ENCODE measurements around the gene KCNQ1. TPM values are rescaled to one million over a fixed set of nuclear protein-coding genes. Genes with fewer than 3 reads are reported as not detected.

Gene KCNQ1
- total RNA-seq, 4 donors from 2014 or later: 0.81 to 2.2 (median 1.6) TPM

DNA sequence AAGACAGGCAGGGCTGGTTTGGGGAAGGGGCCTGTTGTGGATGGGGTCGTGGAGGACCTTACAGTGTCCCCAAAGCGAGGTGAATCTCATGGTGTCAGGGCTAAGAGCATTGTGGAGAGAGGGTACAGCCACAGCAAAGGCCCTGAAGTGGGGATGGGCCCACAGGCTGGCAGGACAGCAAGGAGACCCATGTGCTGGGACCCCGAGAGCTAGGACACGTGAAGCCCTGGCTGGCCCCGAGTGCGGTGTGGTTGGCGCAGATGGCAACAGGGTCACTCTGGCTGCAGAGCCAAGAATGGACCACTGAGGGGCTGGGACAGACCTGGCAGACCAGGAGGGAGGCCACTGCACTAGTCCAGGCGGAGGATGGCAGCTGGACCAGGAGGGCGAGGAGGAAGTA lies 285.0 kb downstream of the KCNQ1 start:
- TF ChIP-seq POLR2A (IDR thresholded peaks at IDR 0.05) (no peak), CTCF (IDR thresholded peaks at IDR 0.05) (no peak)
- no peak overlapping the region for H3K4me3 ChIP-seq (ENCODE audit: low read depth, poor library complexity, severe bottlenecking)
- no peak for DNase-seq (ENCODE audit: low spot score in 2 of 2)
- 93 to 94% methylated on average over 9 of the region's 9 CpGs for WGBS, 2 donors
- intact Hi-C loops (cut with DNase I; ENCODE audit: low total_unique reads): no loop called here

DNA sequence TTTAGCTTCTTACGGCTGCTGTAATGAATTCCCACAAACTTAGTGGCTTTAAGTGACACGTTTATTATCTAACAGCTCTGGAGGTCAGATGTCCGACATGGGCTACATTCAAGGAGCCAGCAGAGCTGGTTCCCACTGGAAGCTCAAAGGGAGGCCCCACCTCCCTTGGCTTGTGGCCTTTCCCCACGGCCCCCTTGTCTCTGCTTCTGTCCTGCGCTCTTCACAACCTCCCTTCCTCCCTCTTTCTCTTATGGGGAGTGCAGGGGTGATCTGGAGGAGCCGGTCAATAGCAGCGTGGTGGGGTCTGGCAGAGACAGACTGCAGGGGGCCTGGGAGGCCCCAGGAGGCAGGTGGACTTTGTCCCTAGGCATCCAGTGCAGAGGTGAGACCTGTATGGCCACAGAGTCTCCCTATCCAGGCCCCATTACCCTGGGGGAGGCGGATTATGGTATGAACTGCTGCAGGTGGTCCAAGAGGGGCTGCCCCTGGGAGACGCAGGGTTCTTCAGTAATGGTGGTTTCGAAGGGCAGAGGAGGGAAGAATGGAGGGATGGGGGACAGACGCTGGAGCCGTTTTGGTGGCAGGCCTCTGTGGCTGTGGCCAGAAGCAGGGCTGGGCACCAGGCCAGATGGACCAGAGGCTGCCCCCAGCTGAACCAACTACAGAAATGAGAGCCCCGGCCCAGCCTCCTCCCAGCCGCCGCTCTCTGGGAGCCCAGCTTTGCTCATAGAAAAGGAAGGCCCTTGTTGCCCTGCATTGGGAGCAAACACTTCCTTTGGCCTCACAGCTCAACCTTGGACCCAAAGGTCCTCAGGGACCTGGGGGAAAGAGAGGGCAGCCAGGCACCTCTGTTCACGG lies 285.7 kb downstream of the KCNQ1 start:
- intact Hi-C loops (cut with DNase I; ENCODE audit: low total_unique reads): no loop called here
- no peak for TF ChIP-seq POLR2A (IDR thresholded peaks at IDR 0.05)
- TF ChIP-seq CTCF (IDR thresholded peaks at IDR 0.05): no peak
- H3K4me3 ChIP-seq (ENCODE audit: low read depth, poor library complexity, severe bottlenecking): no peak overlapping the region
- no peak for DNase-seq (ENCODE audit: low spot score in 2 of 2)
- WGBS, 2 donors: 88 to 89% methylated on average over 16 of the region's 16 CpGs

DNA sequence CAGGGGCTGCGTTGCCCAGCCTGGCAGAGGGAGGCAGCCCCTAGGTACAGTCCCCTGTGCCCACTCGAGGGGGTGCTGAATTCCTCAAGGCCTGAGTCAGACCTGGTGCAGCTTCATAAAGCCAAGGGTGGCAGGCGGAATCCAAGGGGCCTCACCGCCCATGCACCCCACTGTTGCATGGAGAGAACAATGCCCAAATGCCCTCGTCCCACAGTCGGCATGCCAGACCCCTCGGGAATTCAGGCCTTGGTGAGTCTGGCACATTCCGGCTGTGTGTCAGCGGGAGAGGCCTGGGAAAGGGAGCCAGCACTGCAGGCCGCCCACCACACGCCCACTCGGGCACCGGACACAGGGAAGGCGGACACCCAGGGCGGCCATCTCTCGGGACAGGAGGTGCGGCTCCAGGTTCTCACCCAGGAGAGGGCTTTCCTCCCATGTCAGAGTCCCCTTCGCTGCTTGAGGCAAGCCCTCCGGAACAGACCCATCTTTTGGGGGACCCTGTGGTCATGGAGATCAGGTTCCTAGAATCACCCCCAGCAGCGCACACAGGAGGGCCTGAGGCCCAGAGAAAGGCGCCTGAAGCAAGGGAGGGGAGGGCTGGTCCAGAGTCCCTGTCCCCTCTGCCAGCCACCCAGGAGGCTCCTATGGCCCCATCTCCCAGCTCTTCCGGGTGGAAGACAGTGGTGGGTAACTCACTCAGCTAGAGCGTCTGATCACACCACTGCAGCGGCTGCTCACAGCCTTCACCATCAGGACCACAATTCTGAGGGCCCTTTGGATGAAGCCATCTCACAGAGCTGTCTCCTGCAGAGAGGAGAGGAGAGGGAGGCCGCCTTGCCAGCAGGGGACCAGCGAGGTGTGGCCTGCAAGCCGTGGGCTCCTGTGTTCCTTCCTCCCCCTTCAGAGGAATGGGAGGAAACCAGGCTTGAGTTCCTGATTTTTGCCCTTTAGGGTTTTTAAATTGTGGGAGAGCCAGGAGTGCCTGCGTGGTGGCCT lies 286.6 kb downstream of the KCNQ1 start:
- H3K4me3 ChIP-seq (ENCODE audit: low read depth, poor library complexity, severe bottlenecking): no peak overlapping the region
- 83 to 88% methylated on average over 12 to 24 of the region's 28 CpGs for whole genome bisulfite sequencing, 2 donors
- DNase-seq (ENCODE audit: low spot score in 2 of 2): no peak
- intact Hi-C loops (cut with DNase I; ENCODE audit: low total_unique reads): no loop called here
- TF ChIP-seq POLR2A (IDR thresholded peaks at IDR 0.05) (no peak), CTCF (IDR thresholded peaks at IDR 0.05) (no peak)

DNA sequence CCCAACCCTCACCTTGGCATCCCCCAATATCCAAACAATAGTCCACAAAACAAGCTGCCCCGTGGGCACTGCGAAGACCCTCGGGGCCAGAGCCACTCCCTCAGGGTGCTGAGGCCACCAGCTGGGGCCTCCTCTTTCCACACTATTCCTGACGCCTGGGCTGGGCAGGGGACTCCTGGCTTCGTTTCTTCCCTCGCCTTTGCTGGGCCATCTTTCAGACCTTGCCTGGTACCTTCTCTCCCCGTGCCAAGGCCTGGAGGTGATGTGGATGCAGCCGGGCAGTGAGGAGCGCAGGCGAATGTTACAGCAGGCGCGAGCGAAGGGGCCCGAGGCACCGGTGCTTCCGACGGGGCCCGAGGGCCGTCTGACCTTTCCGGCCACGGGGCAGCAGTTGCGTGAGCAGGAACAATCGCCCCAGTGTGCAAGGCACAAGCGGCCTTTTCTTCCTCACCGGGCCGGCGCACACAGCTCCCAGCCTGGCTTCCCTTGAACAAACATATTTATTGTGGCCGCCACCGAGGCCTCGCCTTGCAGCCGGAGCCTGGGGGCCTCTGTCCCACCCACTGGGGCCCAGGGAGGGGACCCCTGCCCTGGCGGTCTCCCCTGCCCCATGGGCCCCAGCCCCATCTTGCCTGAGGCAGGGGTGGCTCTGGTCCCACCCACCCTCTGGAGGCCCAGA lies 287.6 kb downstream of the KCNQ1 start:
- TF ChIP-seq POLR2A (IDR thresholded peaks at IDR 0.05): no peak
- no peak for TF ChIP-seq CTCF (IDR thresholded peaks at IDR 0.05)
- DNase-seq (ENCODE audit: low spot score in 2 of 2): no peak
- H3K4me3 ChIP-seq (ENCODE audit: low read depth, poor library complexity, severe bottlenecking): no peak overlapping the region
- 84 to 89% methylated on average over 31 to 32 of the region's 32 CpGs for WGBS, 2 donors
- intact Hi-C loops (cut with DNase I; ENCODE audit: low total_unique reads): no loop called here

GRCh38 chr11:2732940-2733628 lies 288.3 kb downstream of the KCNQ1 start:
- 91 to 94% methylated on average over 10 to 12 of the region's 12 CpGs for WGBS, 2 donors
- no peak for DNase-seq (ENCODE audit: low spot score in 2 of 2)
- TF ChIP-seq CTCF (IDR thresholded peaks at IDR 0.05) (no peak), POLR2A (IDR thresholded peaks at IDR 0.05) (no peak)
- intact Hi-C loops (cut with DNase I; ENCODE audit: low total_unique reads): no loop called here
- H3K4me3 ChIP-seq (ENCODE audit: low read depth, poor library complexity, severe bottlenecking): no peak overlapping the region

Measured in lower leg skin (tissue), 4 donors.